K562 (cell line): ENCODE data around the gene KAT6B. TPM values are rescaled to one million over a fixed set of nuclear protein-coding genes. Genes with fewer than 3 reads are reported as not detected.
A peak's percentile ranks its signal among the peaks of the same experiment; 100 is the strongest.

Experiments
- ATAC-seq: fragments of 200-7000 bp; cut with Tn5 transposase; 3 replicates; pipeline ENCODE4 v1.9.1; 2020; ENCODE audit warnings: moderate library complexity
- BruUV-seq: library from RNA; stranded (reverse); fragments of 400-500 nt; replicated peaks from 2 replicates; lab custom pipeline; 2021; lab: Mats Ljungman, UMichigan
- CTCF ChIA-PET: fragments of 300-600 bp; formaldehyde crosslinking; extraction: SDS; loops from one replicate; lab custom pipeline; 2021; ENCODE audit warnings: low intra/inter-chr PET ratio; lab: Yijun Ruan, JAX
- POLR2A ChIA-PET: fragments of 300-600, 350-650 bp; sonication (Branson Sonifier 250); formaldehyde crosslinking; extraction: SDS; loops from one replicate; lab custom pipeline; 2021; ENCODE audit warnings: antibody characterized with exemption, inconsistent platforms; lab: Yijun Ruan, JAX
- DNase-seq, 4 experiments: peaks; one replicate each; pipeline versions ENCODE4 v3.0.0 to v3.0.0-alpha.2; 2011 to 2018; ENCODE audit warnings: low spot score in 3 of 4, mixed read lengths in 3 of 4; ENCODE audit errors: extremely low read depth in 1 of 4
- FAIRE-seq: peaks from 2 replicates; lab custom pipeline; 2011; peaks lifted over from hg19 to GRCh38; lab: Jason Lieb, UNC
- H2AFZ ChIP-seq: 2 replicates; pipeline ENCODE4 v1.6.0; 2011; ENCODE audit warnings: low read depth, low read length, control low read depth, inconsistent platforms
- H3K27ac ChIP-seq: fragments of 200-600 bp; 3 replicates; pipeline ENCODE4 v1.8.0; 2011; ENCODE audit warnings: low read depth, mild to moderate bottlenecking, control low read depth, inconsistent platforms, low read length, moderate library complexity, mixed read lengths; ENCODE audit errors: extremely low read depth
- H3K27me3 ChIP-seq, 2 experiments: fragments of 300-600 bp in 1 of 2; 2 replicates in 1 of 2; 3 replicates in 1 of 2; pipeline versions ENCODE4 v1.6.0 to v1.8.0; 2011; ENCODE audit warnings: inconsistent platforms in 2 of 2, low read length in 2 of 2, mild to moderate bottlenecking in 1 of 2, mixed read lengths in 1 of 2, moderate library complexity in 1 of 2; ENCODE audit not compliant: control insufficient read depth in 2 of 2, insufficient read depth in 2 of 2
- H3K36me3 ChIP-seq: fragments of 300-600 bp; 3 replicates; pipeline ENCODE4 v1.8.0; 2011; ENCODE audit warnings: mild to moderate bottlenecking, low read length, inconsistent platforms; ENCODE audit not compliant: control insufficient read depth, insufficient read depth
- H3K4me1 ChIP-seq, 2 experiments: fragments of 200-600 bp in 1 of 2; replicated peaks in 1 of 2; 2 replicates in 1 of 2; 3 replicates in 1 of 2; pipeline versions ENCODE4 v1.5.1 to v1.8.0; 2011; ENCODE audit warnings: inconsistent platforms in 2 of 2, low read length in 2 of 2, mild to moderate bottlenecking in 1 of 2, mixed read lengths in 1 of 2, moderate library complexity in 1 of 2; ENCODE audit not compliant: control insufficient read depth in 2 of 2, insufficient read depth in 2 of 2
- H3K4me2 ChIP-seq: 2 replicates; pipeline ENCODE4 v1.6.1; 2011; ENCODE audit warnings: low read length, control low read depth, inconsistent platforms, mixed read lengths; ENCODE audit not compliant: insufficient read depth
- H3K4me3 ChIP-seq: fragments of 200-600 bp; sonication (generic), shearing (Covaris generic); 2 replicates; pipeline ENCODE4 v1.5.1; 2016; ENCODE audit warnings: control low read depth, inconsistent platforms
- H3K79me2 ChIP-seq: fragments of 200-600 bp; 3 replicates; pipeline ENCODE4 v1.8.0; 2011; ENCODE audit warnings: low read length, inconsistent platforms; ENCODE audit not compliant: control insufficient read depth, insufficient read depth
- H3K9ac ChIP-seq, 2 experiments: 2 replicates each; pipeline versions ENCODE4 v1.6.0 to v1.6.1; 2011; ENCODE audit warnings: low read depth in 2 of 2, low read length in 2 of 2, control low read depth in 1 of 2, inconsistent platforms in 1 of 2, mild to moderate bottlenecking in 1 of 2, mixed read lengths in 1 of 2; ENCODE audit not compliant: insufficient read depth in 1 of 2
- H3K9me1 ChIP-seq: one replicate; pipeline ENCODE4 v1.6.0; 2011; ENCODE audit warnings: inconsistent platforms, mild to moderate bottlenecking, low read length, moderate library complexity; ENCODE audit not compliant: control insufficient read depth, insufficient read depth
- H3K9me3 ChIP-seq: replicated peaks from 2 replicates; pipeline ENCODE4 v1.5.1; 2011; ENCODE audit warnings: low read depth, low read length, inconsistent platforms; ENCODE audit not compliant: control insufficient read depth, insufficient read depth
- H4K20me1 ChIP-seq: replicated peaks from 2 replicates; pipeline ENCODE4 v1.6.1; 2011; ENCODE audit warnings: low read length, inconsistent platforms, mixed read lengths; ENCODE audit not compliant: control insufficient read depth, insufficient read depth
- ARID1B ChIP-seq: fragments of 450-650 bp; IDR thresholded peaks from 2 replicates; pipeline ENCODE4 v1.6.1; 2016; ENCODE audit warnings: antibody characterized with exemption, mild to moderate bottlenecking, inconsistent platforms
- FOSL1 ChIP-seq: fragments of 200-800 bp; sonication (Bioruptor generic); conservative IDR thresholded peaks from 2 replicates; pipeline ENCODE4 v1.6.1; 2016; ENCODE audit warnings: missing genetic modification characterization, missing compliant biosample characterization
- FUS ChIP-seq: fragments of 200-400 bp; formaldehyde crosslinking; optimal IDR thresholded peaks from 2 replicates; pipeline ENCODE3; 2017; ENCODE audit warnings: low read depth, low read length
- MEIS2 ChIP-seq: fragments of 450-650 bp; IDR thresholded peaks from 2 replicates; pipeline ENCODE4 v1.6.1; 2014; ENCODE audit warnings: mild to moderate bottlenecking; ENCODE audit not compliant: partially characterized antibody
- SMAD4 ChIP-seq: fragments of 250-450 bp; sonication (Bioruptor Pico); conservative IDR thresholded peaks from 2 replicates; pipeline ENCODE4 v1.8.0; 2021; ENCODE audit warnings: inconsistent platforms, mild to moderate bottlenecking, moderate library complexity
- ZKSCAN8 ChIP-seq: fragments of 200-800 bp; sonication (Bioruptor generic); IDR thresholded peaks from 2 replicates; pipeline ENCODE4 v1.6.1; 2016; ENCODE audit warnings: missing genetic modification characterization, missing compliant biosample characterization
- ZNF41 ChIP-seq: fragments of 250-450 bp; sonication (Bioruptor Pico); conservative IDR thresholded peaks from 2 replicates; pipeline ENCODE4 v1.4.0; 2020; ENCODE audit warnings: mild to moderate bottlenecking
- WGBS: fragments of 100-300 bp; shearing (Covaris generic); methylation state at CpG from one replicate; pipeline ENCODE4 v1.1.6; 2016; ENCODE audit warnings: low coverage, mixed read lengths; ENCODE audit not compliant: insufficient coverage; ENCODE audit errors: missing lambda C conversion rate; 5-methylcytosine and 5-hydroxymethylcytosine counted together
- in situ Hi-C: fragments of 300-500 bp; cut with MboI; formaldehyde crosslinking; loops from 4 replicates; pipeline ENCODE4 v1.15.0; 2018; ENCODE audit warnings: inconsistent platforms, mixed read lengths
- intact Hi-C: fragments of 100-400 bp; cut with micrococcal nuclease; formaldehyde crosslinking; loops from 2 replicates; pipeline ENCODE4 v1.14.2; 2022
- polyA plus RNA-seq, 8 experiments: library from polyadenylated mRNA; depleted of rRNA in 4 of 8; stranded (reverse) in 5 of 8; unstranded in 3 of 8; fragments of >200 nt; fragmentation: Nextera tagmentation in 2 of 8; fragmentation: Illumina TruSeq in 1 of 8; extraction: Ambion mirVana in 2 of 8; extraction: Trizol in 1 of 8; gene quantifications; 2 replicates each; pipeline versions ENCODE4 v1.2.1 to v1.2.3, GENCODE V29; 2011 to 2014; ENCODE audit warnings: inconsistent platforms in 1 of 8, missing spikeins in 1 of 8
- total RNA-seq, 7 experiments: library from RNA; depleted of rRNA in 6 of 7; stranded (reverse); fragments of >200 nt in 6 of 7; fragmentation: Illumina TruSeq in 2 of 7; extraction: Trizol in 2 of 7; gene quantifications; 2 replicates each; pipeline versions ENCODE4 v1.2.1 to v1.2.3, GENCODE V29; 2011 to 2021; ENCODE audit warnings: low replicate concordance in 1 of 7
- TF ChIP-seq, protein P1 (sequence below): fragments of 450-650 bp; IDR thresholded peaks from 2 replicates; pipeline ENCODE4 v1.6.1; 2018; ENCODE audit not compliant: partially characterized antibody
- TF ChIP-seq, protein P2 (sequence below), 2 experiments: fragments of 250-450 bp in 1 of 2; fragments of 450-650 bp in 1 of 2; sonication (Bioruptor Pico) in 1 of 2; IDR thresholded peaks; 2 replicates each; pipeline versions ENCODE4 v1.6.1 to v1.8.0; 2016 to 2021; ENCODE audit warnings: mild to moderate bottlenecking in 2 of 2, moderate library complexity in 2 of 2, missing compliant biosample characterization in 1 of 2, missing genetic modification characterization in 1 of 2

Gene KAT6B
- total and polyA plus RNA-seq, 9 of the 15 experiments (the other 6 are each of a cell fraction or from before 2014, with no cell fraction given), result 1.4 to 9.2 (median 6.8) TPM

DNA sequence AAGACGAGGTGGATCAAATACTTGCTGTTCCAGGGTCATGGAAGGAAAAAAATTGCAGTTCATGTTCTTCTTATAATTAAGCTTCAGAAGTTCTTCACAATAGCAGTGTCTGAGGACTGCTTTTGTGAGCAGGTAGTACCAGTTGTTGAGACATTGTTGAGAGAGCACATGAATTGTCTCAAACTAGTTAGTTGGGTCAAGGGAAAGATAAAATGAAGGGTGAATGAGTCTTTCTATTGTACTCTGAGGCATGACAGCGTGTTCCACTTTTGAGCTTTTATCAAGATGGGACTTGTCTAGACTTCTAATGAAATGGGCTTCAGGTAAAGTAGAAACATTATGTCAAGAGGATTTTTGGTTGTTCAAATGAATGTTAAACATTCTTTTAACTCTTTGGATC lies 26.0 kb downstream of the KAT6B start:
- ChIA-PET CTCF (no interaction called here), POLR2A (interaction anchor here (1.0 to 3.3 kb wide), 3 partner anchors 10 to 25 kb away, joined by 3 to 9 read pairs (median 3); no protein-coding TSS in a partner anchor)
- no TSS peak for BruUV-seq
- Histone ChIP-seq H2AFZ (peak overlapping the region; percentile 73), H3K27ac (peak overlapping the region; percentile 34; the same call in 2 of the 3 replicates), H3K9me1 (no peaks in the 10 kb centered on the region), H3K9me3 (no peaks in the 10 kb centered on the region), H3K4me2 (peak overlapping the region; percentile 33; the same call in 1 of the 2 replicates), H3K9ac (peak overlapping the region in 1 of 2 experiments; percentile 29; a peak in 2 of 4 replicates), H3K36me3 (no peaks in the 10 kb centered on the region), H3K4me1 (peaks cover 9 to 30% of the 10 kb centered on the region in 2 experiments; a peak in 4 of 5 replicates), H3K79me2 (peaks cover 23% of the 10 kb centered on the region; the same call in 2 of the 3 replicates), H3K27me3 (no peaks in the 10 kb centered on the region), H3K4me3 (no peak overlapping the region), H4K20me1 (no peaks in the 10 kb centered on the region)
- intact Hi-C loops (no loop called here), in situ Hi-C loops (no loop called here)
- peak; percentile 21; the same call in 1 of the 3 replicates for ATAC-seq
- peak; percentile 6 for FAIRE-seq
- DNase-seq, result peak in 1 of 4 experiments; percentile 45
- WGBS, result 33% methylated on average over 2 of the region's 2 CpGs
- TF ChIP-seq FOSL1 (tag) (0 out of 2 replicates have a peak, but pooled peaks have one; percentile 15), SMAD4 (peak; percentile 36; the same call in 1 of the 2 replicates), MEIS2 (peak; percentile 27), ZNF41 (CRISPR knock-in tag) (no peak), ARID1B (0 out of 2 replicates have a peak, but pooled peaks have one; percentile 12), FUS (no peak), ZKSCAN8 (no peak)
- TF ChIP-seq, protein P1, sequence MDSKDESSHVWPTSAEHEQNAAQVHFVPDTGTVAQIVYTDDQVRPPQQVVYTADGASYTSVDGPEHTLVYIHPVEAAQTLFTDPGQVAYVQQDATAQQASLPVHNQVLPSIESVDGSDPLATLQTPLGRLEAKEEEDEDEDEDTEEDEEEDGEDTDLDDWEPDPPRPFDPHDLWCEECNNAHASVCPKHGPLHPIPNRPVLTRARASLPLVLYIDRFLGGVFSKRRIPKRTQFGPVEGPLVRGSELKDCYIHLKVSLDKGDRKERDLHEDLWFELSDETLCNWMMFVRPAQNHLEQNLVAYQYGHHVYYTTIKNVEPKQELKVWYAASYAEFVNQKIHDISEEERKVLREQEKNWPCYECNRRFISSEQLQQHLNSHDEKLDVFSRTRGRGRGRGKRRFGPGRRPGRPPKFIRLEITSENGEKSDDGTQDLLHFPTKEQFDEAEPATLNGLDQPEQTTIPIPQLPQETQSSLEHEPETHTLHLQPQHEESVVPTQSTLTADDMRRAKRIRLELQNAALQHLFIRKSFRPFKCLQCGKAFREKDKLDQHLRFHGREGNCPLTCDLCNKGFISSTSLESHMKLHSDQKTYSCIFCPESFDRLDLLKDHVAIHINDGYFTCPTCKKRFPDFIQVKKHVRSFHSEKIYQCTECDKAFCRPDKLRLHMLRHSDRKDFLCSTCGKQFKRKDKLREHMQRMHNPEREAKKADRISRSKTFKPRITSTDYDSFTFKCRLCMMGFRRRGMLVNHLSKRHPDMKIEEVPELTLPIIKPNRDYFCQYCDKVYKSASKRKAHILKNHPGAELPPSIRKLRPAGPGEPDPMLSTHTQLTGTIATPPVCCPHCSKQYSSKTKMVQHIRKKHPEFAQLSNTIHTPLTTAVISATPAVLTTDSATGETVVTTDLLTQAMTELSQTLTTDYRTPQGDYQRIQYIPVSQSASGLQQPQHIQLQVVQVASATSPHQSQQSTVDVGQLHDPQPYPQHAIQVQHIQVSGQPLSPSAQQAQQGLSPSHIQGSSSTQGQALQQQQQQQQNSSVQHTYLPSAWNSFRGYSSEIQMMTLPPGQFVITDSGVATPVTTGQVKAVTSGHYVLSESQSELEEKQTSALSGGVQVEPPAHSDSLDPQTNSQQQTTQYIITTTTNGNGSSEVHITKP, result peak; percentile 12
- TF ChIP-seq, protein P2, sequence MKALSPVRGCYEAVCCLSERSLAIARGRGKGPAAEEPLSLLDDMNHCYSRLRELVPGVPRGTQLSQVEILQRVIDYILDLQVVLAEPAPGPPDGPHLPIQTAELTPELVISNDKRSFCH (CRISPR knock-in tag; IDR thresholded peaks at IDR 0.05), result no peak
- TF ChIP-seq, protein P2 (tag; IDR thresholded peaks at IDR 0.05), result peak; percentile 40; the same call in 1 of the 2 replicates
